A549 treated with CpdA at 1 μM for 4 hours (cell line): Measurements from ENCODE around the gene FCER1A. TPM values are rescaled to one million over a fixed set of nuclear protein-coding genes. Genes with fewer than 3 reads are reported as not detected.

Source experiments
- total RNA-seq: library from RNA; stranded (reverse); fragments of 200-300 nt; extraction: Qiagen RNA extraction; gene quantifications from 5 replicates; pipeline ENCODE4 v1.2.3, GENCODE V29; 2022; ENCODE audit warnings: low read depth

Gene FCER1A
- total RNA-seq = not detected in 5 replicates

DNA sequence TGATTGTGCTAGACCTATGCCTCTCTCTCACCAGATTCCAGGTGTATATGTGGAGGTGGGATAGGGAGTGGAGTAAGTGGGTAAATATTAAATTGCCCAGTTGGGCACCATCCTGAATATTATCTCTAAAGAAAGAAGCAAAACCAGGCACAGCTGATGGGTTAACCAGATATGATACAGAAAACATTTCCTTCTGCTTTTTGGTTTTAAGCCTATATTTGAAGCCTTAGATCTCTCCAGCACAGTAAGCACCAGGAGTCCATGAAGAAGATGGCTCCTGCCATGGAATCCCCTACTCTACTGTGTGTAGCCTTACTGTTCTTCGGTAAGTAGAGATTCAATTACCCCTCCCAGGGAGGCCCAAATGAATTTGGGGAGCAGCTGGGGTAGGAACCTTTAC is at the start of gene FCER1A:
Gene FCER1A (plus strand): TSS at position 242 of the 400 bp plus-strand sequence. CDS start 29 bp downstream, at position 271.

Other genes starting within 250 kb of the FCER1A start
- gene AIM2, start 225.6 kb upstream of the FCER1A start, total RNA-seq = not detected in 5 replicates
- 0.09 to 0.19 TPM (median 0.12 TPM) in 4 of 5 replicates, not detected in the other for gene CADM3, start 130.7 kb upstream of the FCER1A start, total RNA-seq
- gene ACKR1, start 97.5 kb upstream of the FCER1A start, total RNA-seq = not detected in 5 replicates
- not detected in 5 replicates for gene OR10J4, start 129.9 kb downstream of the FCER1A start, total RNA-seq
- not detected in 5 replicates for gene OR10J1, start 137.4 kb downstream of the FCER1A start, total RNA-seq
- gene OR10J5, start 233.7 kb downstream of the FCER1A start, total RNA-seq = not detected in 5 replicates